Lung (tissue), 12 donors: ENCODE data around the gene PSENEN. TPM values are rescaled to one million over a fixed set of nuclear protein-coding genes. Genes with fewer than 3 reads are reported as not detected.
"Not testable (repeated sequence)": the region's sequence is repeated elsewhere in the genome, so short reads cannot be mapped to it uniquely, and the experiment has no call there.

Experiments
- ATAC-seq: fragments of 200-7000 bp; cut with Tn5 transposase; one replicate; pipeline ENCODE4 v1.9.1; 2020; ENCODE audit warnings: moderate number of reproducible peaks; ENCODE audit not compliant: insufficient read depth, low FRiP score
- DNase-seq, 3 donors: peaks; one replicate each; pipeline ENCODE4 v3.0.0-alpha.2; 2013 to 2017
- H3K27ac ChIP-seq, 2 donors: one replicate each; pipeline ENCODE4 v1.5.1; 2013; ENCODE audit warnings: mild to moderate bottlenecking in 2 of 2, moderate library complexity in 2 of 2, control low read depth in 1 of 2, inconsistent platforms in 1 of 2, low read depth in 1 of 2, low read length in 1 of 2
- H3K27me3 ChIP-seq, 3 donors: one replicate each; pipeline ENCODE4 v1.5.1; 2013; ENCODE audit warnings: low read length in 2 of 3; ENCODE audit not compliant: control insufficient read depth in 3 of 3, insufficient read depth in 3 of 3
- H3K36me3 ChIP-seq, 4 donors: one replicate each; pipeline ENCODE4 v1.5.1; 2013; ENCODE audit warnings: low read length in 4 of 4, mild to moderate bottlenecking in 1 of 4, moderate library complexity in 1 of 4; ENCODE audit not compliant: control insufficient read depth in 4 of 4, insufficient read depth in 4 of 4
- H3K4me1 ChIP-seq, 5 donors: one replicate each; pipeline ENCODE4 v1.5.1; 2013; ENCODE audit warnings: low read length in 5 of 5, mild to moderate bottlenecking in 2 of 5, moderate library complexity in 1 of 5; ENCODE audit not compliant: control insufficient read depth in 5 of 5, insufficient read depth in 5 of 5
- H3K4me3 ChIP-seq: one replicate; pipeline ENCODE4 v1.5.1; 2013; ENCODE audit warnings: mild to moderate bottlenecking, control low read depth, moderate library complexity
- H3K9ac ChIP-seq, 2 donors: one replicate each; pipeline ENCODE4 v1.5.1; 2013; ENCODE audit warnings: low read length in 2 of 2, control low read depth in 1 of 2; ENCODE audit not compliant: insufficient read depth in 1 of 2
- H3K9me3 ChIP-seq, 4 donors: one replicate each; pipeline ENCODE4 v1.5.1; 2013; ENCODE audit warnings: low read length in 3 of 4, mild to moderate bottlenecking in 1 of 4, moderate library complexity in 1 of 4; ENCODE audit not compliant: control insufficient read depth in 4 of 4, insufficient read depth in 3 of 4
- CTCF ChIP-seq: IDR thresholded peaks from 2 replicates; pipeline ENCODE4 v1.5.1; 2012; ENCODE audit warnings: mild to moderate bottlenecking; ENCODE audit errors: control extremely low read depth, extremely low read depth
- WGBS, 2 donors: extraction: QIAGEN DNeasy Blood & Tissue Kit; methylation state at CpG; one replicate each; pipeline ENCODE4 v1.1.7; 2013; 5-methylcytosine and 5-hydroxymethylcytosine counted together
- polyA plus RNA-seq, 2 donors: library from polyadenylated mRNA; stranded (reverse); fragments of 200-250 nt; gene quantifications; one replicate each; pipeline ENCODE4 v1.2.1, GENCODE V29; 2013
- total RNA-seq, 2 donors: library from RNA; depleted of rRNA in 1 of 2; stranded (reverse); fragments of >200 nt in 1 of 2; gene quantifications; one replicate each; pipeline ENCODE4 v1.2.1, GENCODE V29; 2014 to 2021
- donor health status: control.
- donor health status: control.
- donor health status: Bipolar disorder and iron deficiency.
- donor health status: healthy.
- donor health status: DM: yes; HTN: yes; CAD: no.

The PSENEN gene
- total and polyA plus RNA-seq, 4 donors: 36.8 to 196 (median 107) TPM

DNA sequence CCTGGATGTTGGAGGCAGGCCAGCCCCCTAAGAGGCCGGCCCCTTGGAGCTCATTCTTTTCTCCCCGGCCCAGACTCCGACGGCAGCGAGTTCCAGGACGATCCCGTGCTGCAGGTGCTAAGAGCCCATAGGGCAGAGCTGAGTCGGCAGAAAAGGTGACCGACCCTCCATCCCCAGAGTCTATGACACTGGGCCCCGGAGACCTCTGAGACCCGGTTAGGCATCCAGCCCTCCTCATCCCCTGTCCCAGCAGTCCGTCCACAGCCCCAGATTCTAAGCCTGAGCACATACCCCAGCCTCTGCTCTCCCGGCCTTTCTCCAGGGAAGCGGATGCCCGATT, 22.6 kb downstream of the PSENEN start:
- no peak for TF ChIP-seq CTCF
- ATAC-seq: no peak
- WGBS, 2 donors: 73 to 75% methylated on average over 15 of the region's 15 CpGs

GRCh38 chr19:35772362-35772761, 26.9 kb downstream of the PSENEN start:
- DNase-seq, H3K4me3 ChIP-seq, H3K9me3 ChIP-seq, H3K27me3 ChIP-seq, H3K36me3 ChIP-seq, ATAC-seq, H3K27ac ChIP-seq, H3K9ac ChIP-seq: not testable (repeated sequence)
- WGBS, 2 donors: 94 to 97% methylated on average over 5 of the region's 5 CpGs
- peaks cover 0 to 19% (median 6%) of the 10 kb centered on the region in 5 donors for H3K4me1 ChIP-seq

More for the DNA sequence above, 22.6 kb downstream of the PSENEN start:
- no peaks in the 10 kb centered on the region for H3K27me3 ChIP-seq
- peaks cover 0 to 22% (median 5%) of the 10 kb centered on the region in 4 donors for H3K36me3 ChIP-seq
- DNase-seq: no peak
- no peak overlapping the region for H3K27ac ChIP-seq
- no peak overlapping the region for H3K4me3 ChIP-seq
- no peaks in the 10 kb centered on the region for H3K9me3 ChIP-seq
- peaks cover 0 to 2% (median 0%) of the 10 kb centered on the region in 5 donors for H3K4me1 ChIP-seq
- H3K9ac ChIP-seq: no peak overlapping the region

GRCh38 chr19:35773020-35773806, 27.8 kb downstream of the PSENEN start:
- WGBS, 2 donors: 58 to 67% methylated on average over 9 of the region's 9 CpGs
- Histone ChIP-seq H3K4me1 (peaks cover 0 to 20% (median 6%) of the 10 kb centered on the region in 5 donors), H3K27me3 (no peaks in the 10 kb centered on the region), H3K9me3 (no peaks in the 10 kb centered on the region), H3K4me3 (no peak overlapping the region), H3K27ac (no peak overlapping the region), H3K36me3 (peaks cover 0 to 8% (median 3%) of the 10 kb centered on the region in 4 donors), H3K9ac (no peak overlapping the region)
- DNase-seq (peak in 2 of 3 donors; percentile 65 to 73), ATAC-seq (no peak)
- no peak for TF ChIP-seq CTCF

DNA sequence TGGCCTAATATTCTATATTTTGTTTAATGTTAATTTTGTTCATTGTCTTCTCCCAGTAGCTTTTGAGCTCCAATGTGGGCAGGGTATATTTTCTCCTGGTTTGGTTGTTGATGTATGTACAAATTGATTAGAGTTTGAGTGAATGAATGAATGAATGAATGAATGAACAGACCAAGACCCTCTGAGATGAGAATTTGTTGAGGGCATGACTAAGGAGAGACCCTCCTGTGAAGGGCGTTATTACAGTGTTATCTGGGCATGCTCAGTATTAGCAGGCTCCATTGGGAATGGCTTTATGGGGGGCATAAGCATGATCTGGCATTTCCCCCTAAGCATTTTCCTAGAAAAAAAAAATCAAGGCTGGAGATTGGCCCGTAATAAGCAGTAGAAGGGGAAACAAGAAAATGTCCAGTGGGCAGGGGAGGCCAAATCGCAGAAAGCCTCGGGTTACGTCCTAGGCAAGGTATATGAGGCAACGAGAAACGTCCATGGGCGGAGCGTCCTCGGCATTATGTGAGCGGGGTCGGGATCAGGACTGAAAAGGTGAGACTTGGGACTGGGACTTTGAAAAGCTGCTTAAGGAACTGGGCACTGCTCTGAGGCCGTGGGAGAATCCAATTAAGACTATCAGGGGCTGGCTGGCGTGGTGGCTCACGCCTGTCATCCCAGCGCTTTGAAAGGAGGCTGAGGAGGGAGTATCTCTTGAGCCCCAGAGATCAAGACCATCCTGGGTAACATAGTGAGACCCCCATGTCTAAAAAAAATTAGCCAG, 29.0 kb downstream of the PSENEN start:
- ATAC-seq: no peak
- H3K27me3 ChIP-seq: no peaks in the 10 kb centered on the region
- no peaks in the 10 kb centered on the region for H3K9me3 ChIP-seq
- H3K27ac ChIP-seq: no peak overlapping the region
- H3K36me3 ChIP-seq: peaks cover 0 to 12% (median 3%) of the 10 kb centered on the region in 4 donors
- DNase-seq: no peak
- no peak overlapping the region for H3K4me3 ChIP-seq
- no peak for TF ChIP-seq CTCF
- 43 to 58% methylated on average over 16 of the region's 16 CpGs for WGBS, 2 donors
- no peak overlapping the region for H3K9ac ChIP-seq
- H3K4me1 ChIP-seq: peaks cover 0 to 20% (median 6%) of the 10 kb centered on the region in 5 donors
